Measurements from ENCODE around the gene SPATA20. TPM values are rescaled to one million over a fixed set of nuclear protein-coding genes. Genes with fewer than 3 reads are reported as not detected.

SPATA20 gene
- total and polyA plus RNA-seq, 12 donors = 12.6 to 88.4 (median 63.3) TPM

DNA sequence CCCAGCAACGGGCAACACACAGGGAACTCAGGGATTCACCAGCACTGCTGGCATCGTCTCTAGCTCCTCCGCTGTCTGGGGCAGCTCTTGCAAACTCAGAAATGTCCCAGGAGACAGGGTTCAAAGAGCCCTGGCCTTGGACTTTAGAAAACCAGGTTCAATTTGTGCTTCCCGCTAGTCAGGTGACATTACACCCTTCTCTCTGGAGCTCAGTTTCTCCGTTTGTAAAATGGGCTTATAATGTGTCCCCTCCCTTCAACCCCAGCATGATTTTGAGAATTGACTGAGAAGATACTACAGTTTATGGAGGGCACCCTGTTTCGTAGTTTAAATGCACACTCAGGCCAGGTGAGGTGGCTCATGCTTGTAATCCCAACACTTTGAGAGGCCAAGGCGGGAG lies 40.7 kb upstream of the SPATA20 start:
- no peak for DNase-seq
- H3K9me3 ChIP-seq = no peaks in the 10 kb centered on the region
- H3K27ac ChIP-seq = no peak overlapping the region
- H3K4me3 ChIP-seq = no peak overlapping the region
- TF ChIP-seq, protein P1, sequence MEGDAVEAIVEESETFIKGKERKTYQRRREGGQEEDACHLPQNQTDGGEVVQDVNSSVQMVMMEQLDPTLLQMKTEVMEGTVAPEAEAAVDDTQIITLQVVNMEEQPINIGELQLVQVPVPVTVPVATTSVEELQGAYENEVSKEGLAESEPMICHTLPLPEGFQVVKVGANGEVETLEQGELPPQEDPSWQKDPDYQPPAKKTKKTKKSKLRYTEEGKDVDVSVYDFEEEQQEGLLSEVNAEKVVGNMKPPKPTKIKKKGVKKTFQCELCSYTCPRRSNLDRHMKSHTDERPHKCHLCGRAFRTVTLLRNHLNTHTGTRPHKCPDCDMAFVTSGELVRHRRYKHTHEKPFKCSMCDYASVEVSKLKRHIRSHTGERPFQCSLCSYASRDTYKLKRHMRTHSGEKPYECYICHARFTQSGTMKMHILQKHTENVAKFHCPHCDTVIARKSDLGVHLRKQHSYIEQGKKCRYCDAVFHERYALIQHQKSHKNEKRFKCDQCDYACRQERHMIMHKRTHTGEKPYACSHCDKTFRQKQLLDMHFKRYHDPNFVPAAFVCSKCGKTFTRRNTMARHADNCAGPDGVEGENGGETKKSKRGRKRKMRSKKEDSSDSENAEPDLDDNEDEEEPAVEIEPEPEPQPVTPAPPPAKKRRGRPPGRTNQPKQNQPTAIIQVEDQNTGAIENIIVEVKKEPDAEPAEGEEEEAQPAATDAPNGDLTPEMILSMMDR (IDR thresholded peaks at IDR 0.05) = no peak
- no peaks in the 10 kb centered on the region for H3K36me3 ChIP-seq
- peaks cover 0 to 22% (median 12%) of the 10 kb centered on the region in 9 donors for H3K4me1 ChIP-seq
- no peak for ATAC-seq
- intact Hi-C loops (cut with DNase I) = no loop called here
- WGBS, 2 donors = 78 to 80% methylated on average over 7 of the region's 7 CpGs
- no peaks in the 10 kb centered on the region for H3K27me3 ChIP-seq

DNA sequence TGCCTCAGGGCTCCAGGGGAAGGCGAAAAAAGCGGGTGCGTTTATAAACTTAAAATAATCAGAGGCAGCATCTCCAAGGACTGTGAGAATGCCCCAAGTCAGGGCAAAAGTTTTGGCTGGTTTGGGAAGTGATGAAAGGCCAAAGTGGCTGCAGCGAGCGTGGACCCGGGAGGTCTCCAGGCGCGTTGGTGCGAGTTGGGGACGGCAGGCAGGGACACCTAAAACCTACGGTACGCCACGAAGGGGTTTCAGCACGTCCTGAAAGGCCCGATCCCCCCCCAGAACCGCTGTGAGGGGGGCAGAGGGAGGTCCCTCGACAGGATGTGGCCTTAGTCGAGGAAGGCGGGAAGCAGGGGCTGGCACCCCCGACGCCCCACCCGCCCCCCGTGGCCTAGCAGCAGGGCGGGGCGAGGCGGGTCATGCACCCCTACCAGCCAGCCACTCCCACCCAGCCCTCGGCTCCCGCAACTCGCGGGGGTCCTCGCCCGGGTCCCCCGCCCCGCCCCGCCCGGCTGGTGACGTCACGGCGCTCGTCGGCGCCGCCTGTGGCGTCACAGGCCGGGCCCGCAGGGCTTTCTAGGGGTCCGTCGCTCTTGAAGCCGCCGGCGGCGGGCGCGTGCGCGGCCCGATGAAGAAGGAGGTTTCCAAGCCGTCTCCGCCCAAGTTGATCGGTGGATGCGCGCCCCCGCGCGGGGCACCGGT lies 39.0 kb upstream of the SPATA20 start, which contains the start of gene MYCBPAP:
TSS of gene MYCBPAP (plus strand) at position 569 of the 702 bp plus-strand sequence. CDS start 236 bp downstream, outside the sequence.
- Histone ChIP-seq H3K9me3 (no peaks in the 10 kb centered on the region), H3K36me3 (no peaks in the 10 kb centered on the region), H3K27ac (peak within 1 kb of the TSS in 9 of 10 donors; percentile 40 to 87 (median 79)), H3K4me1 (peaks cover 0 to 22% (median 13%) of the 10 kb centered on the region in 9 donors), H3K27me3 (no peaks in the 10 kb centered on the region), H3K4me3 (peak within 1 kb of the TSS; percentile 46 to 75 (median 67))
- TF ChIP-seq, protein P1 (IDR thresholded peaks at IDR 0.05) = peak in 4 of 9 donors; percentile 32 to 44 (median 42)
- peak; percentile 78 to 93 (median 89) for ATAC-seq
- DNase-seq = peak; percentile 86 to 89
- WGBS, 2 donors = 7 to 8% methylated on average over 66 of the region's 66 CpGs
- intact Hi-C loops (cut with DNase I) = no loop called here

DNA sequence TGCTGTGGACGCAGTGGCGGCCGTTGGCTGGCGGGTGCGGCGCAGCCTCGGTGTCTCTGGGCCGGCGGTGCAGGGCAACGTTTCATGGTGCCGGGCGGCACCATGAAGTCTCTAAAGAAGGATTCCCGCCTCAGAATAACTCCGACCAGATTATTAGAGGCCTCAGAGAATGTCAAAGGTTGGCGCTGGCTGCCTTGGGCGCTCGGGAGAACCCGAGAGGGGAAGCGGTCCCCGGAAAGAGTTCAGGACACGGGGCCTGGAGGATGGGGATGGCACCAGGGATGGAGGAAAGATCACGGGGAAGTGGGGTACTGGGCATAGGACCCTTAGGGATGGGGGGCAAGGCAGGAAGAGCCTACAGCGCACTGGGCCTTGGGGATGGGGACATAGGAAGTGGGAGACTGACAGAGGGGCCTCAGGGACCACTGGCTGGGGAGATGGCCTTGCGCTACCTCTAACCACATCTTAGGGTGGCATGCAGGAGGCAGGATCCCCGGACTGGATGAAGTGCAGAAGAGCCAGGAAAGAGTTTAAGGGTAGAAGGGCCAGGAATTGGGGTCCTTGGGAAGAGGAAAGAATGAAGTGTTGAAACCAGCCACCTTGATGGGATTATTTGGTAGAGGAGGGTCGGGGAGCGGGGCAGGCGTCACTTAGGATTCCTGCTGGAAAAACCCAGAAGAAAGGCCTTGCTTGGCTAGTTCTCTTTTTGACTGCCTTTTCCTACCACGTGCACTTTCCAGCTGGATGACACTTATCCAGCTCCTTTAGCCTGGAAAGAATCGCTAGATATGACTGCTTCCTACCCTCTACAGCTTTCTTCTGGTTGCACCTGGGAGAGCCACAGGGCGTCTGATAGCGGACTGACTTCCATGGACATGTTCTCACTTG lies 38.2 kb upstream of the SPATA20 start:
- Histone ChIP-seq H3K27ac (peak overlapping the region in 9 of 10 donors; percentile 40 to 87 (median 79)), H3K36me3 (no peaks in the 10 kb centered on the region), H3K4me1 (peaks cover 0 to 22% (median 13%) of the 10 kb centered on the region in 9 donors), H3K4me3 (peak overlapping the region; percentile 46 to 75 (median 67)), H3K9me3 (no peaks in the 10 kb centered on the region), H3K27me3 (no peaks in the 10 kb centered on the region)
- TF ChIP-seq, protein P1 (IDR thresholded peaks at IDR 0.05) = peak in 1 of 9 donors; percentile 8
- 27 to 33% methylated on average over 32 of the region's 32 CpGs for WGBS, 2 donors
- intact Hi-C loops (cut with DNase I) = no loop called here
- ATAC-seq (peak in 6 of 8 donors; percentile 11 to 31 (median 20)), DNase-seq (no peak)

DNA sequence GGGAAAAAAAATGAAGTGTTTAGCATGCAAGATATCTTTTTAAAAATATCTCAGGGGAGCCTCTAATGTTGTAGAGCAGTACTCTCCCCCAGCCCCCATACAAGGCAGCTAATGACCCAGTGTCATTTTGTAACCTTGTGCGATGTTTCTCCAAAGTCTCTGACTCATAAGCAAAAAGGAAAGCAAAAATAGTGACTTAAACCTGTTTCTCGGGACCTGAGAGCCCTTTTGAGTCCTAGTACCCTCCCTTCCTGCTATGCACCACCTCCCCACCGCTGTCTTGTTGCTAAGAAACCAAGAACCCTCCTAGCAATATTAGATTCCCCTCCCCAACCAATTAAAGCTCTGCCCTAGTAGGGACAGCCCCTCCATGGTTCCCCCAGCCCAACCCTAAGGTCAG lies 35.9 kb upstream of the SPATA20 start:
- no peaks in the 10 kb centered on the region for H3K9me3 ChIP-seq
- WGBS, 2 donors = 25 to 30% methylated on average over 3 of the region's 3 CpGs
- intact Hi-C loops (cut with DNase I) = no loop called here
- ATAC-seq (no peak), DNase-seq (no peak)
- peak overlapping the region in 1 of 10 donors; percentile 60 for H3K27ac ChIP-seq
- peaks cover 0 to 30% (median 20%) of the 10 kb centered on the region in 9 donors for H3K4me1 ChIP-seq
- no peak overlapping the region for H3K4me3 ChIP-seq
- TF ChIP-seq, protein P1 (IDR thresholded peaks at IDR 0.05) = no peak
- no peaks in the 10 kb centered on the region for H3K36me3 ChIP-seq
- no peaks in the 10 kb centered on the region for H3K27me3 ChIP-seq

All from heart right ventricle (tissue), 16 donors.